GM10248 (cell line): ENCODE measurements around the gene CCL11.

Experiments used
- CTCF ChIA-PET: fragments of 300-600 bp; sonication (Branson Sonifier 250); formaldehyde crosslinking; extraction: SDS; loops from one replicate; lab custom pipeline; 2021; ENCODE audit warnings: antibody characterized with exemption; lab: Yijun Ruan, JAX
- POLR2A ChIA-PET: fragments of 350-650 bp; sonication (Branson Sonifier 250); formaldehyde crosslinking; extraction: SDS; loops from one replicate; lab custom pipeline; 2020; ENCODE audit warnings: antibody characterized with exemption; lab: Yijun Ruan, JAX
- DNase-seq: peaks from one replicate; pipeline ENCODE4 v3.0.0; 2012; ENCODE audit errors: extremely low spot score
- TF ChIP-seq, protein P1 (sequence below): IDR thresholded peaks from 2 replicates; pipeline ENCODE4 v1.5.1; 2012; ENCODE audit warnings: mild to moderate bottlenecking, low read depth; ENCODE audit errors: extremely low read depth, missing control alignments, control extremely low read depth

Gene CCL11

DNA sequence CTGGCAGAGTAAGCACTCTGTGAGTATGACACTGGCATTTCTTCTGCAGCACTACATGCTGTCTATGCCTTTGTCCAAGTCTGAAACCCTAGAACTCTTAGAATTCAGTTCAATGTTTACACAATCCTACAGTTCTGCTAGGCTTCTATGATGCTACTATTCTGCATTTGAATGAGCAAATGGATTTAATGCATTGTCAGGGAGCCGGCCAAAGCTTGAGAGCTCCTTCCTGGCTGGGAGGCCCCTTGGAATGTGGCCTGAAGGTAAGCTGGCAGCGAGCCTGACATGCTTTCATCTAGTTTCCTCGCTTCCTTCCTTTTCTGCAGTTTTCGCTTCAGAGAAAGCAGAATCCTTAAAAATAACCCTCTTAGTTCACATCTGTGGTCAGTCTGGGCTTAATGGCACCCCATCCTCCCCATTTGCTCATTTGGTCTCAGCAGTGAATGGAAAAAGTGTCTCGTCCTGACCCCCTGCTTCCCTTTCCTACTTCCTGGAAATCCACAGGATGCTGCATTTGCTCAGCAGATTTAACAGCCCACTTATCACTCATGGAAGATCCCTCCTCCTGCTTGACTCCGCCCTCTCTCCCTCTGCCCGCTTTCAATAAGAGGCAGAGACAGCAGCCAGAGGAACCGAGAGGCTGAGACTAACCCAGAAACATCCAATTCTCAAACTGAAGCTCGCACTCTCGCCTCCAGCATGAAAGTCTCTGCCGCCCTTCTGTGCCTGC is 30.7 kb upstream of the CCL11 start, which contains the start of gene CCL2:
Gene CCL2, plus strand, starts transcription at position 635 of the 730 bp plus-strand sequence. Its CDS starts 65 bp downstream, at position 700.
- TF ChIP-seq, protein P1, sequence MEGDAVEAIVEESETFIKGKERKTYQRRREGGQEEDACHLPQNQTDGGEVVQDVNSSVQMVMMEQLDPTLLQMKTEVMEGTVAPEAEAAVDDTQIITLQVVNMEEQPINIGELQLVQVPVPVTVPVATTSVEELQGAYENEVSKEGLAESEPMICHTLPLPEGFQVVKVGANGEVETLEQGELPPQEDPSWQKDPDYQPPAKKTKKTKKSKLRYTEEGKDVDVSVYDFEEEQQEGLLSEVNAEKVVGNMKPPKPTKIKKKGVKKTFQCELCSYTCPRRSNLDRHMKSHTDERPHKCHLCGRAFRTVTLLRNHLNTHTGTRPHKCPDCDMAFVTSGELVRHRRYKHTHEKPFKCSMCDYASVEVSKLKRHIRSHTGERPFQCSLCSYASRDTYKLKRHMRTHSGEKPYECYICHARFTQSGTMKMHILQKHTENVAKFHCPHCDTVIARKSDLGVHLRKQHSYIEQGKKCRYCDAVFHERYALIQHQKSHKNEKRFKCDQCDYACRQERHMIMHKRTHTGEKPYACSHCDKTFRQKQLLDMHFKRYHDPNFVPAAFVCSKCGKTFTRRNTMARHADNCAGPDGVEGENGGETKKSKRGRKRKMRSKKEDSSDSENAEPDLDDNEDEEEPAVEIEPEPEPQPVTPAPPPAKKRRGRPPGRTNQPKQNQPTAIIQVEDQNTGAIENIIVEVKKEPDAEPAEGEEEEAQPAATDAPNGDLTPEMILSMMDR, result no peak
- ChIA-PET POLR2A (no interaction called here), CTCF (interaction anchor here (1.5 to 2.0 kb wide), 4 partner anchors 50 to 106 kb away, joined by 3 to 8 read pairs (median 4); no protein-coding TSS in a partner anchor)
- no peak for DNase-seq

DNA sequence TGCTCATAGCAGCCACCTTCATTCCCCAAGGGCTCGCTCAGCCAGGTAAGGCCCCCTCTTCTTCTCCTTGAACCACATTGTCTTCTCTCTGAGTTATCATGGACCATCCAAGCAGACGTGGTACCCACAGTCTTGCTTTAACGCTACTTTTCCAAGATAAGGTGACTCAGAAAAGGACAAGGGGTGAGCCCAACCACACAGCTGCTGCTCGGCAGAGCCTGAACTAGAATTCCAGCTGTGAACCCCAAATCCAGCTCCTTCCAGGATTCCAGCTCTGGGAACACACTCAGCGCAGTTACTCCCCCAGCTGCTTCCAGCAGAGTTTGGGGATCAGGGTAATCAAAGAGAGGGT is 30.2 kb upstream of the CCL11 start:
- ChIA-PET POLR2A (no interaction called here), CTCF (interaction anchor here (1.5 to 2.0 kb wide), 3 partner anchors 51 to 106 kb away, joined by 4 to 8 read pairs (median 5); no protein-coding TSS in a partner anchor)
- DNase-seq, result no peak
- TF ChIP-seq, protein P1, result no peak

DNA sequence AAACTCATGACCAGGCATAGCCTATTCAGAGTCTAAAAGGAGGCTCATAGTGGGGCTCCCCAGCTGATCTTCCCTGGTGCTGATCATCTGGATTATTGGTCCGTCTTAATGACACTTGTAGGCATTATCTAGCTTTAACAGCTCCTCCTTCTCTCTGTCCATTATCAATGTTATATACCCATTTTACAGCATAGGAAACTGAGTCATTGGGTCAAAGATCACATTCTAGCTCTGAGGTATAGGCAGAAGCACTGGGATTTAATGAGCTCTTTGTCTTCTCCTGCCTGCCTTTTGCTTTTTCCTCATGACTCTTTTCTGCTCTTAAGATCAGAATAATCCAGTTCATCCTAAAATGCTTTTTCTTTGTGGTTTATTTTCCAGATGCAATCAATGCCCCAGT is 29.7 kb upstream of the CCL11 start:
- TF ChIP-seq, protein P1, result no peak
- no peak for DNase-seq
- CTCF ChIA-PET, result interaction anchor here (0.9 to 2.0 kb wide), 4 partner anchors 12 to 105 kb away, joined by 3 to 8 read pairs (median 4); no protein-coding TSS in a partner anchor
- POLR2A ChIA-PET, result no interaction called here

DNA sequence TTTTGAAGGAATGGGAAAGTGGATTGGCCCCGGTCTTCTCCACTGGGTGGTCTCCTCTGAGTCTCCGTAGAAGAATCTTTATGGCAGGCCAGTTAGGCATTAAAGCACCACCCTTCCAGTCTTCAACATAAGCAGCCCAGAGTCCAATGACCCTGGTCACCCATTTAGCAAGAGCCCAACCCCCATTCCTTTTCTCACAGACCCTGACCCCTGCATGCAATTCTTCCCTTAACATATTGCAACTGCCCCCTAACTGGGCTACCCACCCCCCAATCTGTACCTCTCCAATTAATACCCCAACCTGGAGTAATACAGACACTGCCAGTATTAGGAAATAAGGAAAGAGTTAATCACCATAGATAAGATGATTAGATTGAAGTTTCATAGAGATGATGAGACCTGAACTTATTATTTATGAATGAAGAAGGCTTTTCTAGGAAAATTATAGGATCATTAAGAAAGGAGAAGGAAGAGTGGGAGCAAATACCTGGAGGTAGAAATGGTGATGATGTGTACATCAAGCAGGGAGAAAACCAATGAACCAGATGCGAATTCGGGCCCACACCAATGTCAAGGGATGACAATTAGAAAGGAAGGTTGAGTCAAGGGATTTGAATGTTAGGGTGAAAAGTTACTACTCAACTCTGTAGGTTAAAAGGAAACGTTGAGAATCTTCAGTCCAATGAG is 28.1 kb upstream of the CCL11 start:
- CTCF ChIA-PET, result no interaction called here
- POLR2A ChIA-PET, result no interaction called here
- TF ChIP-seq, protein P1, result no peak
- DNase-seq, result no peak

DNA sequence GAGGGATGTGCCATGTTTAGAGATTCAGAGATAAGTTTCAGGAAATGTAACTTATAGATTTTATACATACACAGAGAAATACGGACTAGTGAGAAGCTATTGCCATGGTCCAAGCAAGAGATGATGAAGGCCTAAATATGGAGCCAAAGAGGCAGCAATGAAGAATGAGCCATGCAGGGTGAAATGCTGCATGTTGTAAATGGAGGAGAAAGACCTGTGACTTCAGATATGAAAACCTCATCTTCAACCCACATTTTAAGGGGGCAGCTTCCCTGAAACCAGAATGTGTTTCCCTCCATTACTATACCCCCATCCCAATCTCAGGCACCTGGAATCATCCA is 27.6 kb upstream of the CCL11 start:
- ChIA-PET POLR2A (no interaction called here), CTCF (no interaction called here)
- TF ChIP-seq, protein P1, result no peak
- no peak for DNase-seq

DNA sequence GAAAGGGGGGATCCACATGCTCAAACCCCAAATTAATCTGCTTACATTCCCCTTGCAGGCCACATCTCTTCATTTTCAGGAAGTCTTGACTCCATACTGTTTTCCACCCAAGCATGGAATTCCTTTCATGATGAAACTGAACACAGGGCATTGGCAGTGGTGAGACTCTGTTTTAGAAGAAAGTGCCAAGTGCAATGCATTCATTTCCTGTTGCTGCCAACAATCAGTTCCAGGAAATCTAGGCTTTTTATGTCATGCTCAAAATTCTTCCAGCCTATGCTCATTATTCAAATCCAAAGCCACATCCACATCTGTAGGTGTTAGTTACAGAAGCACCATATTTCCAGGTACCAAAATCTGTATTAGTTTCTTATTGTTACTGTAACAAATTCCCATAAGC is 26.4 kb upstream of the CCL11 start:
- DNase-seq, result no peak
- ChIA-PET POLR2A (no interaction called here), CTCF (no interaction called here)
- TF ChIP-seq, protein P1, result no peak
